ENCODE results near the gene CTXND1.

CTXND1 gene

GRCh38 chr15:80216141-80216540, 35.9 kb downstream of the CTXND1 start:
- Histone ChIP-seq H3K4me3 (ENCODE audit: low read depth, low read length) (no peak overlapping the region), H3K36me3 (ENCODE audit: control insufficient read depth, insufficient read depth, low read length) (no peaks in the 10 kb centered on the region), H3K9ac (no peak overlapping the region), H3K4me1 (no peaks in the 10 kb centered on the region), H3K27me3 (ENCODE audit: control insufficient read depth, insufficient read depth, low read length) (no peaks in the 10 kb centered on the region), H2AFZ (no peak overlapping the region), H3K79me2 (no peaks in the 10 kb centered on the region), H3K4me2 (ENCODE audit: low read length) (no peak overlapping the region), H3K9me3 (ENCODE audit: control insufficient read depth, low read length) (no peaks in the 10 kb centered on the region), H3K27ac (no peak overlapping the region)
- no peak for TF ChIP-seq CTCF (IDR thresholded peaks at IDR 0.05)

GRCh38 chr15:80214910-80215309, 37.1 kb downstream of the CTXND1 start:
- no peaks in the 10 kb centered on the region for H3K9me3 ChIP-seq (ENCODE audit: control insufficient read depth, low read length)
- H3K27me3 ChIP-seq (ENCODE audit: control insufficient read depth, insufficient read depth, low read length), result no peaks in the 10 kb centered on the region
- H3K4me3 ChIP-seq (ENCODE audit: low read depth, low read length), result no peak overlapping the region
- no peaks in the 10 kb centered on the region for H3K36me3 ChIP-seq (ENCODE audit: control insufficient read depth, insufficient read depth, low read length)
- H3K27ac ChIP-seq, result no peak overlapping the region
- H3K9ac ChIP-seq, result no peak overlapping the region
- H3K4me2 ChIP-seq (ENCODE audit: low read length), result no peak overlapping the region
- no peak for TF ChIP-seq CTCF (IDR thresholded peaks at IDR 0.05)
- no peaks in the 10 kb centered on the region for H3K4me1 ChIP-seq
- no peaks in the 10 kb centered on the region for H3K79me2 ChIP-seq
- H2AFZ ChIP-seq, result no peak overlapping the region

- H3K27me3 ChIP-seq (ENCODE audit: control insufficient read depth, insufficient read depth, low read length), result no peaks in the 10 kb centered on the region
- no peak overlapping the region for H3K4me2 ChIP-seq (ENCODE audit: low read length)
- no peak overlapping the region for H3K4me3 ChIP-seq (ENCODE audit: low read depth, low read length)
- no peaks in the 10 kb centered on the region for H3K9me3 ChIP-seq (ENCODE audit: control insufficient read depth, low read length)
- no peaks in the 10 kb centered on the region for H3K79me2 ChIP-seq
- no peak for TF ChIP-seq CTCF (IDR thresholded peaks at IDR 0.05)
- H3K36me3 ChIP-seq (ENCODE audit: control insufficient read depth, insufficient read depth, low read length), result no peaks in the 10 kb centered on the region
- no peak overlapping the region for H2AFZ ChIP-seq
- no peaks in the 10 kb centered on the region for H3K4me1 ChIP-seq
- H3K9ac ChIP-seq, result no peak overlapping the region
- no peak overlapping the region for H3K27ac ChIP-seq
Measured at GRCh38 chr15:80211976-80212375, 40.0 kb downstream of the CTXND1 start.

- Histone ChIP-seq H2AFZ (no peak overlapping the region), H3K4me1 (no peaks in the 10 kb centered on the region), H3K27me3 (ENCODE audit: control insufficient read depth, insufficient read depth, low read length) (no peaks in the 10 kb centered on the region), H3K4me2 (ENCODE audit: low read length) (no peak overlapping the region), H3K27ac (no peak overlapping the region), H3K9me3 (ENCODE audit: control insufficient read depth, low read length) (no peaks in the 10 kb centered on the region), H3K4me3 (ENCODE audit: low read depth, low read length) (no peak overlapping the region), H3K9ac (no peak overlapping the region), H3K36me3 (ENCODE audit: control insufficient read depth, insufficient read depth, low read length) (no peaks in the 10 kb centered on the region), H3K79me2 (no peaks in the 10 kb centered on the region)
- no peak for TF ChIP-seq CTCF (IDR thresholded peaks at IDR 0.05)
Measured at GRCh38 chr15:80210611-80211573, 41.1 kb downstream of the CTXND1 start.
